Epithelial cell of prostate (primary cell): ENCODE data around the gene ARID4A.
"Not testable (repeated sequence)": the region's sequence is repeated elsewhere in the genome, so short reads cannot be mapped to it uniquely, and the experiment has no call there.

Experiments
- DNase-seq: peaks from one replicate; pipeline ENCODE4 v3.0.0-alpha.2; 2011; ENCODE audit warnings: low read depth, low spot score
- H3K27ac ChIP-seq: fragments of 450-650 bp; 2 replicates; pipeline ENCODE4 v1.5.1; 2017; ENCODE audit warnings: mild to moderate bottlenecking

ARID4A gene, protein sequence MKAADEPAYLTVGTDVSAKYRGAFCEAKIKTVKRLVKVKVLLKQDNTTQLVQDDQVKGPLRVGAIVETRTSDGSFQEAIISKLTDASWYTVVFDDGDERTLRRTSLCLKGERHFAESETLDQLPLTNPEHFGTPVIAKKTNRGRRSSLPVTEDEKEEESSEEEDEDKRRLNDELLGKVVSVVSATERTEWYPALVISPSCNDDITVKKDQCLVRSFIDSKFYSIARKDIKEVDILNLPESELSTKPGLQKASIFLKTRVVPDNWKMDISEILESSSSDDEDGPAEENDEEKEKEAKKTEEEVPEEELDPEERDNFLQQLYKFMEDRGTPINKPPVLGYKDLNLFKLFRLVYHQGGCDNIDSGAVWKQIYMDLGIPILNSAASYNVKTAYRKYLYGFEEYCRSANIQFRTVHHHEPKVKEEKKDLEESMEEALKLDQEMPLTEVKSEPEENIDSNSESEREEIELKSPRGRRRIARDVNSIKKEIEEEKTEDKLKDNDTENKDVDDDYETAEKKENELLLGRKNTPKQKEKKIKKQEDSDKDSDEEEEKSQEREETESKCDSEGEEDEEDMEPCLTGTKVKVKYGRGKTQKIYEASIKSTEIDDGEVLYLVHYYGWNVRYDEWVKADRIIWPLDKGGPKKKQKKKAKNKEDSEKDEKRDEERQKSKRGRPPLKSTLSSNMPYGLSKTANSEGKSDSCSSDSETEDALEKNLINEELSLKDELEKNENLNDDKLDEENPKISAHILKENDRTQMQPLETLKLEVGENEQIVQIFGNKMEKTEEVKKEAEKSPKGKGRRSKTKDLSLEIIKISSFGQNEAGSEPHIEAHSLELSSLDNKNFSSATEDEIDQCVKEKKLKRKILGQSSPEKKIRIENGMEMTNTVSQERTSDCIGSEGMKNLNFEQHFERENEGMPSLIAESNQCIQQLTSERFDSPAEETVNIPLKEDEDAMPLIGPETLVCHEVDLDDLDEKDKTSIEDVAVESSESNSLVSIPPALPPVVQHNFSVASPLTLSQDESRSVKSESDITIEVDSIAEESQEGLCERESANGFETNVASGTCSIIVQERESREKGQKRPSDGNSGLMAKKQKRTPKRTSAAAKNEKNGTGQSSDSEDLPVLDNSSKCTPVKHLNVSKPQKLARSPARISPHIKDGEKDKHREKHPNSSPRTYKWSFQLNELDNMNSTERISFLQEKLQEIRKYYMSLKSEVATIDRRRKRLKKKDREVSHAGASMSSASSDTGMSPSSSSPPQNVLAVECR

DNA sequence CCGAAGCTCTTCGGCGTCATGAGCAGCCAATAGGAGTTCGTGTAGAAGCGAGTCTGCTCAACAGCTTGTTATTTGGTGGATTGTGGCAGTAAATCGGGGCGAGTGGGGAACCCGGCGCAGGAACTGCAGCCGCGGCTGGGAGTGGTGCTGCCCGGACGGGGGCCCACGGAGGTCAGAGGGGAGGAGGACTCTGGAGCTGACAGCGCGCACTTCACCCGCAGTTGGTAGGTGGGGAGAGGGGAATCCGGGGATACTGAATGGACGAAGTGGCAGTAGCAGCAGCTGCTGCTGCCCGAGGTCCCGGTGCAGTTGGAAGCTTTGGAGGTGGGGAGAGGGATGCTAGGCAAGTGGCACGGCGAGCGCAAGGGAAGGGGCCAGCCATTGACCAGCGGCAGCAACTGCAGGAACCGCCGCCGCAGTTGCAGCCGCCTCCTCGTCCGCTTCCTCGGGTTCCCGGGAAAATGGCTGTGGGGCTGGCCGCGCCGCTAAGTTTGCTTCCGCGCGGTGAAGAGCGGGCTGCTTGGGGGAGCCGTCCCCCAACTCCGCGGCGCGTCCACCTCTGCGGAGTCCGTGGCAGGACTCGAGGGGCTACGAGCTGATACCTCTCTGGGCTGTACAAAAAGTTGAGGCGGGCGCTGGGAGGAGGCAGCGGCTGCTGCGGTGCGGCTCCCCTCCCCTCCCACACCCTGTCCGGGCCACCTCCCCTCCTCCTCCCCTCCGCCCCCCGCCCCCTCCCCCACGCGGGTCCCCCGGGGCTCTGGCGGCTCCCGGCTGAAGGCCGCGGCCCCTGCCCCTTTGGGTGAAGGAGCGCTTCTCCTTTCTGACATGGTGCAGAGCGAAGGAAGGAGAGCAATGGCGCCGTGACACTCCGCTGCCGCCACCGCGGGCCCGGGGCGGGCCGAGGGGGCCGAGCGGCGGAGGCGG, at the start of gene ARID4A:
TSS of gene ARID4A (plus strand) at position 79 of the 924 bp plus-strand sequence. CDS start 1,300 bp downstream, outside the sequence.
- no peak for DNase-seq
- H3K27ac ChIP-seq, result peak within 1 kb of the TSS; percentile 91

DNA sequence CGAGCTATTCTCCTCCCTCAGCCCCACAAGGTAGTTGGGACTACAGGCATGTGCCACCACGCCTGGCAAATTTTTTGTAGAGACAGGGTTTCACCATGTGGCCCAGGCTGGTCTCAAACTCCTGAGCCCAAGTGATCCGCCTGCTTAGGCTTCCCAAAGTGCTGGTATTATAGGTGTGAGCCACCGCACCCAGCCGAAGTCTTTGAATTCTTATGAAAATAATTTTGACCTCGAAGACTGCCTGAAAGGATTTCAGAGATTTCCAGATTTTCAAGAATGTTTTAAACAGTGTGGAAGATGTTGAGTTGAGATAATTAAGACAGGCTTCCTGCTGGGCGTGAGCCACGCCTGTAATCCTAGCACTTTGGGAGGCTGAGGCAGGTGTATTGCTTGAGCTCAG, 48.7 kb upstream of the ARID4A start:
- DNase-seq, result no peak
- H3K27ac ChIP-seq, result no peak overlapping the region

DNA sequence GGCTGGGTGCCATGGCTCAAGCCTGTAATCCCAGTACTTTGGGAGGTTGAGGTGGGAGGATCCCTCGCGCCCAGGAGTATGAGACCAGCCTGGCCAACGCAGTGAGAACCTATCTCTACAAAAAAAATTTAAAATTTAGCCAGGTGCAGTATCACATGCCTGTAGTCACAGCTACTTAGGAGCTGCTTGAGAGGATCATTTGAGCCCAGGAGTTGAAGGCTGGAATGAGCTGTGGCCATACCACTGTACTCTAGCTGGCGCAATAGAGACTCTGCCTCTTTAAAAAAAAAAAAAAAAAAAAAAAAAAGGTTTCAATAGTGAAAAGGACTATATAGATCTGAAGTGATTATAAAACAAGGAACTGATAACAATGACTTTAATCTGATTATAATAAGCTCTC, 40.2 kb upstream of the ARID4A start:
- no peak overlapping the region for H3K27ac ChIP-seq
- no peak for DNase-seq

DNA sequence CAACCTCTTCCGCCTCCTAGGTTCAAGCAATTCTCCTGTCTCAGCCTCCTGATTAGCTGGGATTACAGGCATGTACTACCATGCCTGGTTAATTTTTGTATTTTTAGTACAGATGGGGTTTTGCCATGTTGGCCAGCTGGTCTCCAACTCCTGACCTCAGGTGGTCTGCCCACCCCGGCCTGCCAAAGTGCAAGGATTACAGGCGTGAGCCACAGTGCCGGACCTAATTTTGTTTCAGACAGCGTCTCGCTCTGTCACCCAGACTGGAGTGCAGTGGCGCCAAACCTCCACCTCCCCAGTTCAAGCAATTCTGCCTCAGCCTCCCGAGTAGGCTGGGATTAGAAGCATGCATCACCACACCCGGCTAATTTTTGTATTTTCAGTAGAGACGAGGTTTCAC, 36.4 kb upstream of the ARID4A start:
- not testable (repeated sequence) for H3K27ac ChIP-seq, DNase-seq

DNA sequence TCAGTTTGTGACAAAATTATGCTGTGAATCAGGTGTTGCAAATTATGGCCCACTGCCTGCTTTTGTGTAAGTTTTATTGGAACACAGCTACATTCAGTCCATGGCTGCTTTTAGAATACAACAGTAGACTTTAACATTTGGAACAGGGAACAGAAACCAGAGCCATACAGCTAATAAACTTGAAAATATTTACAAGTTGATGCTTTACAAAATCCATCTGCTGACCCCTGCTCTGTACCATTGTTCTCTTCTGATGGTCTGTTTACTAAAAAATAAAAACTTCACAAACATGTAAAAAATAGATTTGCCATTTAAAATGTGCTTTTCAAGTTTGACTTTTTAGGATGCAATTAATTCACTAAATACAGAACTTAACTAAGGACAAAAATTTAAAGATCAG, 33.0 kb upstream of the ARID4A start:
- no peak for DNase-seq
- H3K27ac ChIP-seq, result no peak overlapping the region

DNA sequence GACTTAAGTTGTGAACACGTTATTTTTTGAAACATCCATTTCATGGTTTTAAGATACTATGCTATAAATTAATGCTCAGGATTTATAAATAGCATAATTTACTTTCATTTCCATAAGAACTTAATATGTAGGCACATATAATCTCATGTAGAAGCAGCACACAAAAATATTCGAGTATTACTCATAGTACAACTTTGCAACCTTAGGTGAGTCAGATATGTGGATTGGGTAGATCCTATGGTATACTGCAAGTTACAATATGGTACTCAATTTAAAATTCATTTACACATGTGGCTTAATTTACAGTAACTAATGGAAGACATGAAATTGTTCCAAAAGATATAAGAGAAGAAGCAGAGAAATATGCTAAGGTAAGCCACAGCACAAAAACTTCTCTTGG, 27.7 kb upstream of the ARID4A start:
- no peak overlapping the region for H3K27ac ChIP-seq
- no peak for DNase-seq

DNA sequence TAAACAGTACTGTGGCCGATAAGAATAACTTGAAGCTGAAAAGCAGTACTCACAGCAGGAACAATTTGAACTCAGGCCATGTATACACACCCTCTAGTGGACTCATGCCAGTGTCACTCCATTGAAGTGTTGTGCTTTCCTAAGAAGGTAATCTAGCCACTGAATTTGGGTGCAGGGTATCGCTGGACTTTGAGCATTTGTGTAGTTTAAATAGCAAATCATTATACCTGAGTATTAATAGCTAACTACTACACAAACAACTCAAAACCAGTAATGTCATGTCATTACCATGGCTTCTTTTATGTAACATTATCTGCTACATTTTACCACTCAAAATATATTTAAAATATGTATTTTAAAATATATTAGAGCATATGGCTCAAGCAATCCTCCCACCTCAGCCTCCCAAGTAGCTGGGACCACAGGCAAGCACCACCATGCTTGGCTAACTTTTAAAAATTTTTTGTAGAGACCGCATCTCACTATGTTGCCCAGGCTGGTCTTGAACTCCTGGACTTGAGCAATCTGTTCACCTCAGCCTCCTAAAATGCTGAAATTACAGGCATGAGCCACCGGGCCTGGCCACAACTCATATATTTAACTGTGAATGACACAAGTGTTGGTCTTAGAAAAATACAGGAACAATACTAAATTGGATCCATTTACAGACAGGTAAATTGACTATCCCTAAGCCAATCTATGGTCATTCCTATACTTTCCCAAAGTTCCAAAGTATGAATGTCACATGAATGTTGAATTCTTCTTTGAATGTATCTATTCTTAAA, 25.6 kb upstream of the ARID4A start:
- no peak for DNase-seq
- no peak overlapping the region for H3K27ac ChIP-seq

DNA sequence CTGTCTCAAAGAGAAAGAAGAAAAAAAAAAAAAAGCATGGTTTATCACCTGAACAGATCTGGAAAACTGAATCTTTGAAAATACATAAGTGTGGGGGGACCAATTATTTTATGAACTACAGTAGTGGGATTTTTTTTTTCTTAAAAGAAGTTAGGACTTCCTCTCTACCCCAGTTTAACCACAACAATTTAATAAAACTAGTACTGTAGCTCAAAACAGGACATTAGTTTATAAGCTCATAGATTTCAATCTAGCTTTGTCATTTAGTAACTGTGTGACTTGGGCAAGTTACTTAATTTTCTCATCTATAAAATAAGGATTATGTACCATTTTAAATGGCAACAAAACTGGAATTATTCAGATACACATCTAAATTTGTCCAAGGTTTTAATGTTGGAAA, 23.5 kb upstream of the ARID4A start:
- no peak overlapping the region for H3K27ac ChIP-seq
- no peak for DNase-seq

DNA sequence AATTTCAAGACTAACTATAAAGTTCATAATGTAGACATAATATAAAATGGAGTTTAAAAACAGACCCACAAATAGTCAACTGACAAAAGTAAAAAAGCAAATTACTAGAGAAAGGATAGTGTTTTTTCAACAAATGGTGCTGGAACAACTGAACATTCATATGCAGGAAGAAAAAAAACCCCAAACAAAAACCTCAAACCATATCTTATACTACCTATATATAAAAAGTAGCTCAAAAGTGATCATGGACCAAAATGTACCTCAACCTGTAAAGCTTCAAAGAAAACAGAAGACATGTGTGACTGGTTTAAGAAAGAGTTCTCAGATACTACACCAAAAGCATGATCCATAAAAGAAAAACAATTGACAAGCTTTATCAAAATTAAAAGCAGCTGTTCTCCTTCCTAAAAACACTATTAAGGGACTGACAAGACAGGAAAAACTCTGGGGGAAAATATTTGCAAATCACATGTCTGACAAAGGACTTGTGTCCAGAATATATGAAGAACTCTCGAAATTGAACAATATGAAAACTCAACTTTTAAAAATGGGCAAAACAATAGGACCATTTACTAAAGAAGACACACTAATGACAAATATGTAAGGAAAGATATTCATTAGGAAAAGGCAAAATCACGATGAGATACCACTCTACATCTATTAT, 22.7 kb upstream of the ARID4A start:
- no peak for DNase-seq
- no peak overlapping the region for H3K27ac ChIP-seq

DNA sequence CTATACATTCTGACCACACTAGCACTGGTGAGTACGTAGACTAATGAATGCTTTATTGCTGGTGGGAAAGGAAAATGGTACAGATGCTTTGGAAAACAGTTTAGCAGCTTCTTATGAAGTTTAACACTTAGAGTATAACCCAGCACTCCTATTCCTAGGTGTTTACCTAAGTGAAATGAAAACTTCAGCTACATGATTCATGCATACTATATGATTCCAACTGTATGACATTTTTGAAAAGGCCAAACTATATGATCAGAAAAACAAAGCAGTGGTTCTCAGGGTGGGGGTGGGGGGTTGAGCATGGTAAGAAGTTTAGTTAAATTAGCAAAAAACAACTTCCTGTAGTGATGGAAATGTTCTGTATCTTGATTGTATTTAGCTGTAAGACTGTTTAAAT, 22.1 kb upstream of the ARID4A start:
- no peak overlapping the region for H3K27ac ChIP-seq
- no peak for DNase-seq

DNA sequence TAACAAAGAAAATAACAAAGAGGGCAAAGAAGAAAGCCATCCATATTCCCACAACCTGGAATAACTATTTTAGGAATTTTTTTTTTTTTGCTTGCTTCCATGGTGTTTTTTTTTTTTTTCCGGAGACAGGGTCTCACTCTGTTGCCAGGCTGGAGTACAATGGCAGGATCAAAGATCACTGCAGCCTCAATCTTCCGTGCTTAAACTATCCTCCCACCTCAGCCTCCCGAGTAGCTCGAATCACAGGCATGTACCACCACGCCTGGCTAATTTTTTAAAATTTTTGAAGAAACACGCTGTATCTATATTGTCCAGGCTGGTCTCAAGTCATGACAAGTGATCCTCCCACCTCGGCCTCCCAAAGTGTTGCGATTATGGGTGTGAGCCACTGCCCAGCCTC, 20.2 kb upstream of the ARID4A start:
- DNase-seq, result no peak
- no peak overlapping the region for H3K27ac ChIP-seq

DNA sequence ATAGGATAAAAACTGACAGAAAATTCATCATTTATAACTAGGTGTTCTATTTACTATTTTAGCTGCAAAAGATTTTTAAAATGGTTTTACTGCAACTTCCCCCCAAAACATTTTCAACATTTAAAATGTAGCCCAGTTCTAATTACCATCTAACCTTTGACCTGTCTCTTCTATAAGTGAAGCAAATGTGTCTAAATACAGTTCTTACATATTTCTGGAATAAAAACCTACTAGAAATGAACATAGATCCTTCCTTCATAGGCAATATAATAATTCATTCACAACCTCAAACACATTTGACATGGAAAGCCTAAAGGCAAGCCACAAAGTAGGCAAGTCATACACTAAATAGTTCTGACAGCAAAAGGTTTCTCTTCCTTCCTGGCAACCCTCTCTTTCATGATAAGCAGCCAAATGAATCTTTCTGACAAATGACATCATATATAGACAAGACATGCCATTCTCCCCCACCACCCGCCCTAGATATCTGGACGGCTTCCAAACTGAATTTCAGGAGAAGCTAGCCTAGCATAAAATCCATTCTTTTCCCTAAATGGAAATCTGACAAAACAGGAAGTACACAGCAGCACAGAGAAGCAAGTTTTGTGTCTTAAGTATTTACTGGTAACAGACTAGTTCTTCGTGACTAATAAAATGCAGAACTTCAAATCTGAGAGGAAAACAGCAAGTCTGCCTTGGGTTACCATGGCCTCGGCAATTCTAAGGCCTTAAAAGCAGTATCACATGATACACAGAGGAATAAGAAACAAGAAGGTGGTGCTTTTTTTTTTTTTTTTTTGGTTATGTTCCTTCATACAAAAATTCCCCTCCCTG, 17.2 kb upstream of the ARID4A start:
- peak; percentile 74 for DNase-seq
- peak overlapping the region; percentile 77 for H3K27ac ChIP-seq

DNA sequence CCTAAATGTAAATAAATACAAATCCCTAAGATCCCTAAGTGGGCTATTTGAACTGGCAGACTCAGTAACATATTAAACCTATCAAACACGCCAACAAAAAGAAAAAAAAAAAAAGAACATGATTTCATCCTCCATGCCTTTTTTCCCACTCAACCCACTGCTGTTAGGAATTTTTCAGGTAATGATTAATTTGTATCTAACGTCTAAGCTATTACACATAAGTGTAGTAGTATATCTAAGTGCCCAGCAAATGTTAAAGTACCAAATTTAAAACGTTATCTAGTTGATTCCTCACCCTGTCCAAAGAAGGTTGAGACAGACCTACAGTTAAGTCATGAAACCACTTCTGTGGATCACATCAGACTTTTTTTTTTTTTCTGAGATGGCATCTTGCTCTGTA, 16.4 kb upstream of the ARID4A start:
- DNase-seq, result no peak
- H3K27ac ChIP-seq, result peak overlapping the region; percentile 77

DNA sequence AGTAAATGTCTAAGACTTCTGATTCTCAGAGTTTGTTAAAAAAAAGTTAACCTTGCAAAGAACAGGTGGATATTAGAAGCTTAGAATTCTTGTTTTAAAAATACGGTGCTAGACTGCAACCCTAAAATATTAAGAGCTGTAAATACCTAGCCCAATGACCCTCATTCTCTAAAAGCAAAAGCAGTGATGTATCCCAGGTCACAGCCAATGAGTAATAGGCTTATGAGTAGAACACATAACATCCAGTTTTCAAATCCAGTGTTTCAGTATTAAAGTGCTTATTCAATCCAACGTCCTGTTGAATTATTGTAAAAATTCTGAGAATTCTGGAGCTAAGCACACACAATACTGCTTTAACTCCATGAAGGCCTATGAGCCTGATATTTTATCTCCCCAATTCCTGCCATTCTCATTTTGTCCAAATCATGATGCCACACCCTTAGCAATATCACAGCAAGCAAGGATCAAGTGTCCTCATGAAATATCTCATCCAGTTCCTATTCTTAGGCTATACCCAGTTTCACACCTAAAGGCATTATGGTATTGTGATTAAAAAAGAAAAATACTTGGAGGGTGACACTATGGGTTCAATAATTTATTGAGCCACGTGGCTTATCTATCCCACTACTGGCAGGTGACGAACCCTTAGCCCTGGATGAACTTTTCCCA, 15.3 kb upstream of the ARID4A start:
- no peak for DNase-seq
- peak overlapping the region; percentile 77 for H3K27ac ChIP-seq

DNA sequence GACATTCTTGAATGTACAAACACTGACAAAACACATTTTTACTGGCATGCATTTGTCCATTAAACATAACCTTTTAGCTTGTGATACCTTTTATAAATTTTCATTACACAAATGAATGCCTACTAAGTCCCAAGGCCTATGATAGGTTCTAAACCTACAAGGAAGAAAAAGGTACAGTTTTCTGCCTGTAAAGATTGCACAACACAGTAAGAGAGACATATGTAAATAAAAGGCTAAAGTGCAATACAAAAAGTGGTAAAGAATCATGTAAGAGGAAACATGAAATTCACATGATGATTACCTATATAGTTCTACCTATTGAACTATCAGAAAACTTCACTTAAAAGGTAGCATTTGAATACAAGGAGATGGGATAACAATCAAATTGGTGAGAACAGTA, 14.6 kb upstream of the ARID4A start:
- peak overlapping the region; percentile 77 for H3K27ac ChIP-seq
- DNase-seq, result no peak

DNA sequence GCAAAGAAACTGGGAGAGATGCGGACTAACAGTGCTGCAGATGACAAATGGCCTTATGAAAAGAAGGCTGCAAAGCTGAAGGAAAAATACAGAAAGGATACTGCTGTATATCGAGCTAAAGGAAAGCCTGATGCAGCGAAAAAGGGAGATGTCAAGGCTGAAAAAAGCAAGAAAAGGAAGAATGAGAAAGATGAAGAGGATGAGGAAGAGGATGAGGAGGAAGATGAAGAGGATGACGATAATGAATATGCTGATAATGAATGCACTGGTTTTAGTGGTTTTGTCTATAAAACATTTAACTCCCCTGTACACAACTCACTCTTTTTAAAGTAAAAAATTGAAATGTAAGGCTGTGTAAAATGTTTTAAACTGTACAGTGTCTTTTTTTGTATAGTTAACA, 13.2 kb upstream of the ARID4A start:
- no peak overlapping the region for H3K27ac ChIP-seq
- no peak for DNase-seq

DNA sequence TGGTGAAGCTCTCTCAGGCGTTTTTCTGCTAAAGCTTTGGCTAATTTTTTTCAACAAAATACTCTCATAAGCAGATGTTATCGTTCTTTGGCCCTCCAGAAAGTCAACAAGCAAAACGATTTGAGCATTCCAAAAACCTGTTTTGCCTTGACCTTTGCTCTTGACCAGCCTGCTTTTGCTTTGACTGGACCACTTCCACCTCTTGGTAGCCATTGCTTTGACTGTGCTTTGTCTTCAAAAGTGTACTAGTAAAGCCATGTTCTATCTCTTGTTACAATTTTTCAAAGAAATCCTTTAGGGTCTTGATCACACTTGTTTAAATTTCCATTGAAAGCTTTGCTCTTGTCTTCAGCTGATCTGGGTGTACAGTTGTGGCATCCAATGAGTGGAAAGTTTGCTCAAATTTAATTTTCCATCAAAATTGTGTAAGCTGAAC, 10.7 kb upstream of the ARID4A start:
- no peak for DNase-seq
- no peak overlapping the region for H3K27ac ChIP-seq
